Epithelial cell of umbilical artery (primary cell): ENCODE measurements around the gene LZTR1. TPM values are rescaled to one million over a fixed set of nuclear protein-coding genes. Genes with fewer than 3 reads are reported as not detected.

ENCODE experiments used
- total RNA-seq: library from RNA; depleted of rRNA; stranded (reverse); fragments of >200 nt; gene quantifications from 2 replicates; pipeline ENCODE4 v1.2.3, GENCODE V29; 2014

LZTR1 gene
- total RNA-seq: 29.2 and 48.0 TPM in 2 replicates

DNA sequence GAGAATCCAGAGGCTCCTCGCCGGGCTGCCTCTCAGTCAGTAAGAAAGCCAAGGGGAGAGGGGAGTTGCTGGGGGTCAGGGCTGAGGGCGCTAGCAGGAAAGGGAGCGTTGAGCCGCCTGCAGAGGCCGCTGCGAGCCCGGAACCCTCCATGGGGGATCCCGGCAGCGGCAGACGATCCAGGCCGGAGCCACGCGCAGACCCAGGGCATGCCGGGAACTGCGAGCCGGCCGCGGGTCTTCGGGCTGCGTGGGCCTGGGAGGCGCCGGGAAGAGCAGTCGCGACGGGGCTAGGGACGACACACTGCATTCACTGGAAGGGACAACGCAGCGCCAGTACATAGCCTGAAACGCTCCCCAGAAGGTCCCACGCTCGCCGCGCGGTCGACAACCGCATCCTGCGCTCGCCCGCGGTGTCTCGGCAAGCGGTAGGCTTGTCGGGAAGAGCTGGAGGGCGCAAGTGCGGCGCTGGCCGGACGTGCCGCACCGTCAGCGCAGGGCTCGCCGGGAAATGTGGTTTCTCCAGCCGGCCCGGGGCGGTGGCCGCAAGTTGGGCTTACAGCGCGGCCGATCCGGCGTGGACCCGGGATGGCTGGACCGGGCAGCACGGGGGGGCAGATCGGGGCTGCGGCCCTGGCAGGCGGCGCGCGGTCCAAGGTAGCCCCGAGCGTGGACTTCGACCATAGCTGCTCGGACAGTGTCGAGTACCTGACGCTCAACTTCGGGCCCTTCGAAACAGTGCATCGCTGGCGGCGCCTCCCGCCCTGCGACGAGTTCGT lies at the start of gene LZTR1:
TSS of gene LZTR1 (plus strand) at position 511 of the 776 bp plus-strand sequence. CDS start at position 586, 75 bp downstream.

DNA sequence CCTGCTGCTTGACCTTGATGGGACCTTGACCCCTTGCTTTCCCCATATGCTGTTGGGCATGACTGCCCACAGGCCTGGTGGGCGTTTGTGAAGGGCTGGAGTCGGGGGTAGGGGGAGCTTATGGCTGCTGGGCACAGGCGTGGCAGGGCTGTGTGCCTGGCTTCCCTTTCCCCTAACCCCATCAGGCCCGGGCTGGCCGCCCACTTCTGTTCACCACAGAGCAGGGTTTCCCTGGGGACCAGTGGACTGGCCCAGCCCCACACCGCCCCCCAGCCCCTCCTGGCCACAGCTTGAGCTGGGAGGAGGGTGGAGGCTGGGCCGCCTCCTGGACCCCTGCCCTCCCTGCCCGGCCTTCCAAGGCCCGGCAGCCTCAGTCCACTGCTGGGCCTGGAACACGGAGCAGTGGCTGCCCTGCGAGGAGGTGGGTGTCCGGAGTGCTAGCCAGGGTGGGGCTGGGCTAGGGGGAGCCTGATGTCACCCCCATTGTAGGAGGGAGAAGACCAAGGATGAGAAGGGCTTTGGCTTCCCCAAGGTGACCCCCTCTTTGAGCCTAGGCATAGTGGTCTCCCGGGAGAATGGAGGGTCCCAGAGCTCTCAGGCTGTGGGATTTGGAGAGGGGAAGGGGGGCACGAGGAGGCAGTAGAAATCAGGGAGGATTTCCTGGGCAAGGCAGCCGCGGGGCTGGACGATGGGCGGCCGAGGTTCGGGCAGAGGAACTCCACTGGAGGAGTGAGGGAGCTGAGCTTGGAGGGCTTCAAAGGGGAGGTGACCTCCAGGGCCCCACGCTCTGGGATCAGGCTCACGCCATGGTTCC lies 15.0 kb upstream of the LZTR1 start, which contains the start of gene AIFM3:
TSS of gene AIFM3 (plus strand) at position 373 of the 814 bp plus-strand sequence. CDS start 690 bp downstream, outside the sequence.

DNA sequence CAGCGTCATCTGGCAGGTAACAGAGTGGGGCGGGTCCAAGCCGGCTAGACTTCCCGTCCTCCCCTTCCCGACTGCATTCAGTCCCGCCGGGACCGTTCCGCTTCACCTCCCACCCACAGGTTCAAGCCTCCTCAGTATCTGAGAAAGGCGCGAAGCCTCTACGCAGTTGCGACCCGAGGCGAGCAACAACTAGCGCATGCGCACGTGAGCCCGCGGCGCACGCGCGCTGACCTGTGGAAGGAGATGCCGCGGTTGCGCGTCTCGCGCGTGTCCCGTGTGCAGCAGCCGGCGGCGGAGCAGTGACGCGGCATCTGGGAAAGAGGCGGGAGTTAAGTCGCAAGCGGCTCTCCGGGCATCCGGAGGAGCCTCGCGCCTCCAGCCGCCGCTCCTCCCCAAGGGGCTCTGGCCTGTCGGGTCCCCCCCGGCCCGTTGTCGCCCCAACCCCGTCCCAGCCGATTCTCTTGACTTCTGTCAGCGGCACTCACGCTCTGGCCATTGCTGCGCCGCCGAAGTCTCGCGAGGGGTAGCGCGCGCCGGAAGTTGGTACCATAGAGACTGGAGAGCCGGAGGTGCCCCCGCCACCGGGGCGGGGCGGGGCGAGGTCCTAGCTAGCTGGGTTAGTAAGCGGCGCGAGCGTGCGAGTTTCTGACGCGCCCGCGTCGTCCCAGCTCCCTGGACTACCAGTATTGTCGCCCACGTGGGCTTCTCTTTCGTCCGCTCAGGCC lies 19.7 kb downstream of the LZTR1 start, which contains the start of gene THAP7:
TSS of gene THAP7 (minus strand) at position 518 of the 725 bp plus-strand sequence. CDS start at position 311, 207 bp downstream.

DNA sequence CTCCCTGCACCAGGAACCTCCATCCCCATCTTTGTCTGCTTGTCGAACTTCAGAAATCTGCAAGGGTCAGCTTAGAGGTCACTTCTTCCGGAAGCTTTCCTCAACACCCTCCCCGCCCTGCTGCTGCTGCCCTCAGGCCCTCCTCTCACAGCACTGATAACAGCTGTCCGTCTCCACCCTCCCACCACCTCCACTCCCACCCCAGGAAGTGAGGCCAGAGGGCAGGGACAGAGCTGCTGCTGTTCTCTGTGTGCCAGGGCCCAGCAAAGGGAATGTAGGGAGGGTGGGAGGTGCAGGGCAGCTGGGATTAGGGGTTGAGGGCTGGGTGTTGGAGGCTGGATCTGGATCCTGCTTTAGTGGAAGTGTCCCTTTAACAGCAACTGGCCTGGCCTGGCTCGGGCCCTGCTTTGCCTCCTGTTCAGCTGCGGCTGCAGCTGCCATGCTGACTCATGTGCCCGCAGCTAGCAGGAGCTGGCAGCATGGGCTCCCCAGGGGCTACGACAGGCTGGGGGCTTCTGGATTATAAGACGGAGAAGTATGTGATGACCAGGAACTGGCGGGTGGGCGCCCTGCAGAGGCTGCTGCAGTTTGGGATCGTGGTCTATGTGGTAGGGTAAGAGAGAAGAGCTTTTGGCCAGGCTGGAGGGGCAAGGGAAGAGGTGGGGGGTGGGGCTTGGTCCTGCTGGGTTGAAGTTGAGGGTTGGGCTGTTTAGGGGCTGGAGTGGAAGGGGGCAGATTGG lies 32.8 kb downstream of the LZTR1 start, which contains the start of gene P2RX6:
TSS of gene P2RX6 (plus strand) at position 440 of the 740 bp plus-strand sequence. CDS start at position 450, 10 bp downstream.

DNA sequence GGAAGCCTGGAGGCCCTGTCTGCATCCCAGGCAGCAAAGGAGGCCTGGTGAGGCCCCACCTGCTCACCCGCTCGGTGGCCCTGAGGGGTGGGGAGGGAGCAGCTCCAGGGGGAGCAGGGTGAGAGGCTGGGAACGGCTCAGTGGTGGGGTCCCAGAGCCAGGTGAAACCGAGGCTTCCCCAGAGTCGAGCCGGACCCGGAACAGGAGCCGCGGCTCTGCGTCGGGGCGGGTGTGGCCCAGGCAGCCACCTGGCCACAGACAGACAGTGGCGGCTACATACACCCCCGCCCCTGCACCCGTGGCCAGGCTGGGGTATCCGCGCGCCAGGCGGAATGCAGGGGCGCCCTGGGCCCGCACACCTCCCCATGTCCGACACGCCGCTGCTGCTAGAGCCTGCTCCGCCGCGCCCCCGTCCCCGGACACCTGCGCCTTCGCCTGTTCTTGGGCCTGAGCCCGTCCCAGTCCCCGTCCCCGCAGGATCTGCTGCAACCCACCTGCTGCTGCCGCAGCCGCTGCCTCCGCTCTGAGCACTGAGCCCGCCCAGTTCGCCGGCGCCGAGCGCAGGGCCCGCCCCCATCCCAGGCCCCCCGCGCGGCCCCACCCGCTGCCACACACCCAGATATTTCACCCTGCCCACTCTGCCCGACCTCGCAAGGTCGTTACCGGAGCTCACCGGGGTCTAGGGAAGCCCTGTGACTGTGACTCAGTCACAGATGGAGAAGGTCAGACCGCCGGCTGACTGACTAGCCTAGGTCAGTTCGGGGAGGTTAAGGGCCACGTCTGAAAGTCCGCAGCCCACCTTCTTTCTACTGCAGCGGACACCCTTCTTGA lies 50.2 kb downstream of the LZTR1 start, which contains the start of gene SLC7A4:
TSS of gene SLC7A4 (minus strand) at position 525 of the 831 bp plus-strand sequence. CDS start 749 bp downstream, outside the sequence.

DNA sequence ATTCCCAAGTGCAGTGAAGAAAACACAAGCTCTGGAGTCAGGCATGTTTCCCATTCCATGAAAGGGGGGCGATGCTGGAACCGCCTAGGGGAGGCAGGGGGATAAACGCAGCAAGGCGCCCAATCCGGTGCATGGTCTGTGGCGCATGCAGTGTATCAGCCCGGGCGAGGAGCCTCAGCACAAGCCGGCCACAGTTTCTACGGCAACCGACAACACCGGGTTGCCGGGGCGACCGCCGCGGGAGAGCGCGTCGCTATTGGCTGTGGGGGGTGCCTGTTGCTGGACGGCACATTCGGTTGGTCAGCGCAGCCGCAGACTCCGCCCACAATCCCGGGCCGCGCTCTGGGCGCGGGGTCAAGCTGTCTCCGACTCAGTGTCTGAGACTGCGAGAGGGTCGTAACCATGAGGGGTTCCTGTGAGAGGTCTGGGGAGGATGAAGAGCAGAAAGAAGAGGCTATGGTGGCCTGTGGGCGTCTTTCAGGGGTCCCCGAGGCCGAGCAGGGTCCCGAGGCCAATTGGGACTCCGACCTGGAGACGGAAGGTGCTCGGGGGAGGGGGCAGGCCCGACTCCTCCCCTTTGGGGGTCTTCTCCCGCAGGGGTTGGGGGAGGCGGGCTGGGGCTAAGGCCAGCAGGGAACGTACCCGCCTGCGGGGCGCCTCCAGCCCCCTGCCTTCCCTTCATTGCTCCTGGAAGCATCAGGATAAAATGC lies 63.6 kb downstream of the LZTR1 start, which contains the start of gene LRRC74B:
TSS of gene LRRC74B (plus strand) at position 362 of the 710 bp plus-strand sequence. CDS start at position 403, 41 bp downstream.

Other genes with a start within 250 kb of the LZTR1 start
- gene SERPIND1, start 208.2 kb upstream of the LZTR1 start, total RNA-seq: under 0.01 and 1.4 TPM in 2 replicates
- 14.0 and 15.2 TPM in 2 replicates for gene PI4KA, start 123.5 kb upstream of the LZTR1 start, total RNA-seq
- gene SNAP29, start 123.3 kb upstream of the LZTR1 start, total RNA-seq: 4.5 and 6.4 TPM in 2 replicates
- 35.1 and 42.4 TPM in 2 replicates for gene CRKL, start 64.9 kb upstream of the LZTR1 start, total RNA-seq
- 0.32 and 0.46 TPM in 2 replicates for gene AIFM3, start 15.0 kb upstream of the LZTR1 start, total RNA-seq
- 20.8 and 24.2 TPM in 2 replicates for gene THAP7, start 19.8 kb downstream of the LZTR1 start, total RNA-seq
- gene P2RX6, start 32.9 kb downstream of the LZTR1 start, total RNA-seq: under 0.01 and 0.30 TPM in 2 replicates
- not detected in 2 replicates for gene SLC7A4, start 50.3 kb downstream of the LZTR1 start, total RNA-seq
- not detected in 2 replicates for gene LRRC74B, start 63.6 kb downstream of the LZTR1 start, total RNA-seq